IPS DF 6.9 (cell line): ENCODE measurements around the gene LHFPL2.

ENCODE experiments used
- DNase-seq: peaks from one replicate; pipeline ENCODE4 v3.0.0-alpha.2; 2013; ENCODE audit warnings: low read depth, low spot score
- H3K27ac ChIP-seq: one replicate; pipeline ENCODE4 v1.5.1; 2013; ENCODE audit warnings: low read length, control low read depth
- H3K27me3 ChIP-seq: 2 replicates; pipeline ENCODE4 v1.6.1; 2013; ENCODE audit warnings: mild to moderate bottlenecking, low read length; ENCODE audit not compliant: control insufficient read depth, insufficient read depth
- H3K36me3 ChIP-seq: 2 replicates; pipeline ENCODE4 v1.6.1; 2013; ENCODE audit warnings: low read length; ENCODE audit not compliant: control insufficient read depth, insufficient read depth
- H3K4me1 ChIP-seq: 2 replicates; pipeline ENCODE4 v1.6.1; 2013; ENCODE audit warnings: low read length; ENCODE audit not compliant: control insufficient read depth, insufficient read depth
- H3K4me3 ChIP-seq: 2 replicates; pipeline ENCODE4 v1.5.1; 2013; ENCODE audit warnings: mild to moderate bottlenecking, low read length
- H3K9me3 ChIP-seq: 2 replicates; pipeline ENCODE4 v1.6.1; 2013; ENCODE audit warnings: low read length, inconsistent platforms; ENCODE audit not compliant: control insufficient read depth, insufficient read depth
- whole genome bisulfite sequencing: extraction: QIAGEN DNeasy Blood & Tissue Kit; methylation state at CpG from one replicate; pipeline ENCODE4 v1.1.7; 2013; ENCODE audit warnings: mixed read lengths, missing lambda C conversion rate; ENCODE audit not compliant: insufficient read length, insufficient coverage; 5-methylcytosine and 5-hydroxymethylcytosine counted together

Gene LHFPL2

DNA sequence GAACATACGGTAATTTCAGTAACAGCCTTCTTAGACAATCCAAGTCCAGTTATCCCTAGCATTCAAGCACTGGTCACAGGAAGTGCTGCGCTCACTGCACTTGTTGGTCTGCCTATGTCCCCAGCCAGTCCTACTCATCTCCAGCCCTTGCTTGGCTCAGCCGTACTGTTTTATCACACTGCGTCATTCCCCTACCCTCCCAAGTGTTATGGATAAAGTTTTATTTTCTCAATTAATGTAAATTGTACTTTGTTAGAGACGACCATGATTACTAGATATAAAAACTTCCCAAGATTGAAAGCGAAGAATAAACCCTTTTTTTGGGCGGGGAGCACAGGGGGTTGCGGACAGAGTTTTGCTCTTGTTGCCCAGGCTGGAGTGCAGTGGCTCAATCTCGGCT is 49.6 kb downstream of the LHFPL2 start:
- Histone ChIP-seq H3K9me3 (no peaks in the 10 kb centered on the region), H3K27me3 (no peaks in the 10 kb centered on the region), H3K4me1 (no peaks in the 10 kb centered on the region), H3K27ac (no peak overlapping the region), H3K4me3 (no peak overlapping the region), H3K36me3 (no peaks in the 10 kb centered on the region)
- WGBS = no CpG with 5 or more reads among the region's 9 CpGs
- no peak for DNase-seq

DNA sequence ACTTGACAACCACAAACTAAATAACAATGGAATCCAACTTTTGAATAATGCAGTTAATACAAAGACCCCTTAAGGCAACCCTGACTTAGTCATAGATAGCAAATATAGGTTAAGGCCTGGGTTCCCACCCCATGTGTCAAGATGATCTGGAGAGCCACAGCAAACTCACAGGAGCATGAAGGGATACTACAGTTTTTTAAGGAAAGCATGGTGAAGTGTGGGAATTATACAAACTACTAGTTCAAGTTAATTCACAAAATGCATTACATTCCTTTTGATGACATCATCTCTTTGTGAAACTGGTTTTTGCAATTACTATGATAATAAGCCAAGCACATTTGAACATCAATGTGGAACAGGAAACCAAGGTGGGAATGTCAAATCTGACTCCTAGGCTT is 50.6 kb downstream of the LHFPL2 start:
- Histone ChIP-seq H3K4me1 (peaks cover 3% of the 10 kb centered on the region; the same call in 1 of the 2 replicates), H3K36me3 (no peaks in the 10 kb centered on the region), H3K27ac (no peak overlapping the region), H3K4me3 (no peak overlapping the region), H3K27me3 (no peaks in the 10 kb centered on the region), H3K9me3 (no peaks in the 10 kb centered on the region)
- no peak for DNase-seq

DNA sequence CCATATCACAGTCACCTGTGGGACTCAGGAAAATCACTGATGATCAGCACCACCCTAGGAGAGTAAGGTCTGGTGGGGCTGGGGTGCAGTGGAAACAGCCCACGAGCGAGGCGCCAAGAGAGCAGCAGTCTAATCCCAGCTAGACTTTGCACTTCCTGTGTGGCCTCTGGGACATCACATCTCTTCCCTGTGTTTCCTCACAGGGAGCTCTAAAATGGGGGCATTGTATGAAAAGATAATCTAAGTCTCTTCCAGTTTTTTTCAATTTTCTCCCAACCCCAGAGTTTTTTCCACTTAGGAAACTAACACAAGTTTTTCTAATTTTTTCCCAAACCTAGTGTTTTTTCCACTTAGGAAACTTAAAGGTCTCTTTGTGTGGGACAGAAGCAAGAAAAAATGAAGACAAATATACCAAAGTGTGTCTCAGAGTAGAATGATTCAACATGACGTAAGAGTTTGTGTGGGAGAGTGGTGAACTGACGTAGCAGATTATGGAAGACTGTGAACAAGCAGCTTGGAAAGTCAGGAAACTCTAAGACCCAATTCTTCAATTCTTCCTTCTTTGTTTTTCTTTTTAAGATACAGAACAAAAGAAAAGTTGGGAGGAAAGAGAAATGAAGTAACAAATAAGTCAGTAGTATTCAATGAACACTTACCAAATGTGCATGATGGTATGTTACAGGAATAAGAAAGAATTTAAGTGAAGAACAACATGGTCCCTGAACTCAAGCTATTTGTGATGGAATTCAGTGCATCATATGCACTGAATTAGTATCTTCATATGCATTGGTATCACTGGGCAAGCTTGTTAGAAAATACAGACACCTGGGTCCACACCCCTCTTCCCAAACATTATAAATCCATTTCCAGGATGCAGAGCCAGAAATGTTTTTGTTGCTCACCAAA is 51.3 kb downstream of the LHFPL2 start:
- Histone ChIP-seq H3K27ac (no peak overlapping the region), H3K4me1 (peaks cover 4% of the 10 kb centered on the region; the same call in 1 of the 2 replicates), H3K4me3 (no peak overlapping the region), H3K27me3 (no peaks in the 10 kb centered on the region), H3K9me3 (no peaks in the 10 kb centered on the region), H3K36me3 (no peaks in the 10 kb centered on the region)
- no CpG with 5 or more reads among the region's 5 CpGs for WGBS
- no peak for DNase-seq

DNA sequence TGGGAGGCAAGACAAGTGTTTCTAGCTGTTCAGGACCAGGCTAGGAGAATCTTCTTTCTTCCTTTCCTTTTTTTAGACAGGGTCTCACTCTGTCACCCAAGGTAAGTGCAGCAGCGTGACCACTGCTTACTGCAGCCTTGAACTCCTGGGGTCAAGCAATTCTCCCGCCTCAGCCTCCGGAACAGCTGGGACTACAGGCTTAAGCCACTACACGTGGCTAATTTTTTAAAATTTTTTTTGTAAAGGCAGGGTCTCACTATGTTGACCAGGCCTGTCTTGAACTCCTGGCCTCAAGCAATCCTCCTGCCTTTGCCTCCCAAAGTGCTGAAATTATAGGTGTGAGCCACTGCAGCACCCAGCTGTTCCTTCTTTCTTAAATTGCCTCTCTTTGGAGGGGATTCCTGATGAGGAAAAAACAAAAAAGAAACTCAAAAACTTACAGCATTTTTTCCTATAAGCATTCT is 53.1 kb downstream of the LHFPL2 start:
- no peaks in the 10 kb centered on the region for H3K9me3 ChIP-seq
- H3K27me3 ChIP-seq = no peaks in the 10 kb centered on the region
- no peaks in the 10 kb centered on the region for H3K36me3 ChIP-seq
- no peak overlapping the region for H3K4me3 ChIP-seq
- H3K27ac ChIP-seq = no peak overlapping the region
- H3K4me1 ChIP-seq = peaks cover 4% of the 10 kb centered on the region; the same call in 1 of the 2 replicates
- no peak for DNase-seq
- no CpG with 5 or more reads among the region's 4 CpGs for WGBS

DNA sequence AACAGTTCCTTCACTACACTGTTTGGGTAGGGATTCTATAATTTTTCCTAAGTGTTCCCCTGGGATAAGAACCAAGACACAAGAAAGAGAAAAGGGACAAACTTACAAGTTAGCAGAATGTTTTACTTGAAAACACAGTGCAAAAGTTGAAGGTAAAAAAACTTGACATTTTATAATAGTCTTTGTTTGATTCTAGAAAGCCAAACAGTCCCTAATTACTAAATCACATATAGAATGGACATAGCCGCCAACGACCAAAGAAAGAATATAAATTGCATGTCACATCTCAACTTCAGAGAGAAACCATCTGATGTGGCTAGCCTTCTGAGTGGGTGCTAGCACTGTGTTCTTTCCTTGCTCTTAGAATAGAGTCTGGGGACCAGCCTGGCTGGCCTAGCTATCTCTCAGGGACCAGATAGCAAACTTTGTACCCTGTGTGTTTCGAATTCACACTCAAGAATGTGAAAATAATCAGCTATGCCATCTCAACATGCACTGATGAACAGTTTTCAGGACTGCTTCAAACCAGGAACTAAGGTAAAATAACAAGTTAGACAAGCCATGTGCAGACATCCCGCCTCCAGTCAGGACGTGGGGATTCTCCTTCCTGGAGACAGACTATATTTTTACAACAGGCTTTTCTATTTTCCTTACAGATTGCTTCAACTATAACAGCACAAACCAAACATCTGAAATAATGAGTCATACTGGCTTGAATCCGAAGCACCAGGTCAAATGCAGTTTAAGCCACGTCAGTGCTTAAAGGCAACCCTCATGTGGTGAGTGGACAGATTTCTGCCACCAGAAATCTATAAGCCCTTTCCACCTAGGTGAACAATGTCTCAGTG is 53.7 kb downstream of the LHFPL2 start:
- no peaks in the 10 kb centered on the region for H3K36me3 ChIP-seq
- no peak overlapping the region for H3K27ac ChIP-seq
- no CpG with 5 or more reads among the region's 7 CpGs for WGBS
- H3K4me3 ChIP-seq = no peak overlapping the region
- no peaks in the 10 kb centered on the region for H3K27me3 ChIP-seq
- no peaks in the 10 kb centered on the region for H3K9me3 ChIP-seq
- DNase-seq = no peak
- H3K4me1 ChIP-seq = peaks cover 4% of the 10 kb centered on the region; the same call in 1 of the 2 replicates

DNA sequence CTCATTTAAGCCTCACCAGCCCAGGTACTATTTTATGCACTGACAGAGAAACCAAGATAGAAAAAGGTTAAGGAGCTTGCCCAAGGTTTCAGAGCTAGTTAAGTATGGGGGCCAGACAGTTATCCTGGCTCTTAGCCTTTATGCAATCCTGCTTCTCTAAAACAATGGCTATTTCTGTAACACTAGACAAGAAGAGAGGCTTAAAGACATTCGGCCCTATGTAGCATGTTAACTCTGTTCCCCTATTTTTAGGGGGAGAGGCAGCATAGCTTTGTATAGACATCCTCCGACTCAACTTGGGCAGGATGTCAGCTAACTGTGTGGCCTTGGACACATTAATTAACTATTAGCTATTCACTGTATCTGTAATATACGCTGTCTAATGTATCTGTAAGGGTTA is 54.6 kb downstream of the LHFPL2 start:
- Histone ChIP-seq H3K36me3 (no peaks in the 10 kb centered on the region), H3K27ac (no peak overlapping the region)
- no CpG with 5 or more reads among the region's 3 CpGs for WGBS

GRCh38 chr5:78593465-78593864 is 55.1 kb downstream of the LHFPL2 start:
- no peaks in the 10 kb centered on the region for H3K36me3 ChIP-seq
- no peak overlapping the region for H3K4me3 ChIP-seq
- WGBS = no CpG with 5 or more reads among the region's 2 CpGs
- H3K27me3 ChIP-seq = no peaks in the 10 kb centered on the region
- no peak for DNase-seq
- H3K9me3 ChIP-seq = no peaks in the 10 kb centered on the region
- H3K4me1 ChIP-seq = peaks cover 4% of the 10 kb centered on the region; the same call in 1 of the 2 replicates
- H3K27ac ChIP-seq = no peak overlapping the region

More for the DNA sequence above, 54.6 kb downstream of the LHFPL2 start:
- Histone ChIP-seq H3K4me1 (peaks cover 4% of the 10 kb centered on the region; the same call in 1 of the 2 replicates), H3K27me3 (no peaks in the 10 kb centered on the region), H3K9me3 (no peaks in the 10 kb centered on the region), H3K4me3 (no peak overlapping the region)
- no peak for DNase-seq

- Histone ChIP-seq H3K4me3 (no peak overlapping the region), H3K27me3 (no peaks in the 10 kb centered on the region), H3K9me3 (no peaks in the 10 kb centered on the region), H3K27ac (no peak overlapping the region), H3K4me1 (peaks cover 4% of the 10 kb centered on the region; the same call in 1 of the 2 replicates), H3K36me3 (no peaks in the 10 kb centered on the region)
- DNase-seq = no peak
- WGBS = no CpG with 5 or more reads among the region's 7 CpGs
Observed at GRCh38 chr5:78592735-78593386, 55.7 kb downstream of the LHFPL2 start.

GRCh38 chr5:78591972-78592700 is 56.4 kb downstream of the LHFPL2 start:
- Histone ChIP-seq H3K36me3 (no peaks in the 10 kb centered on the region), H3K4me3 (no peak overlapping the region), H3K9me3 (no peaks in the 10 kb centered on the region), H3K27me3 (no peaks in the 10 kb centered on the region), H3K27ac (no peak overlapping the region), H3K4me1 (peaks cover 4% of the 10 kb centered on the region; the same call in 1 of the 2 replicates)
- WGBS = no CpG with 5 or more reads among the region's 9 CpGs
- no peak for DNase-seq
